CD4-positive, alpha-beta T cell treated with Interleukin-17A for 1 hour (primary cell): ENCODE data around the gene VDAC1.
"Not testable (repeated sequence)": the region's sequence is repeated elsewhere in the genome, so short reads cannot be mapped to it uniquely, and the experiment has no call there.

Experiments
- DNase-seq: peaks from one replicate; pipeline ENCODE4 v3.0.0-alpha.2; 2020

The VDAC1 gene, protein sequence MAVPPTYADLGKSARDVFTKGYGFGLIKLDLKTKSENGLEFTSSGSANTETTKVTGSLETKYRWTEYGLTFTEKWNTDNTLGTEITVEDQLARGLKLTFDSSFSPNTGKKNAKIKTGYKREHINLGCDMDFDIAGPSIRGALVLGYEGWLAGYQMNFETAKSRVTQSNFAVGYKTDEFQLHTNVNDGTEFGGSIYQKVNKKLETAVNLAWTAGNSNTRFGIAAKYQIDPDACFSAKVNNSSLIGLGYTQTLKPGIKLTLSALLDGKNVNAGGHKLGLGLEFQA

GRCh38 chr5:134004626-134005416 lies at the start of gene VDAC1:
TSS of gene VDAC1 (minus strand) at chr5:134004975. CDS start at chr5:133993012, 11,963 bp downstream.
- peak; percentile 86 for DNase-seq

- DNase-seq, result peak; percentile 25
These were observed 49.1 kb upstream of the VDAC1 start for GRCh38 chr5:134053840-134054338.

DNA sequence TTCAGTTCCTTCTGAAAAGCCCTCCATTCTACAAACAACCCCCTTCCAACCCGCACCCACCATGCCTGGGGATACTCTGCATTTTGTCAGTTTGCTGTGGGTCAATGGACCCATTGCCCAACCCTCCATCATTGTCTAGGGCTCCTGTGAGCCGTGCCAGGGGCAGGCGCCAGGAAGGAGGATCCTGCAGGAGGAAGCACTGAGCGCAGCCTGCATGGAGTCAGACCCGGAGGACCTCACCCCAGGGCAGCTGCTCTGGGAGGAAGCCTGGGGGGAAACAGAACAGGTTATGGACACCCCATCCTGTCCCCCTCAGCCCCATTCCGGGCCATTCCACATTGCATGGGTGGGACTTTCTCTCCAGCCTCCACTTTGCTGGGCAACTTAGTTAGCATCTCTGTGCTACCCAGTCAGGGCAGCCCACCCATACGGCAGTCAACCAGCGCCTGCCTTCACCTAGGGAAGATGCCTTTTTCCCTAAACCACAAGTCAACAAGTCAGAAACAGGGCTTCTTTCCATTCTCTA lies 48.6 kb upstream of the VDAC1 start:
- no peak for DNase-seq

- DNase-seq, result no peak
These were observed 46.5 kb upstream of the VDAC1 start for GRCh38 chr5:134051305-134051704.

- no peak for DNase-seq
These were observed 44.1 kb upstream of the VDAC1 start for GRCh38 chr5:134048864-134049263.

GRCh38 chr5:134047687-134048056 lies 42.9 kb upstream of the VDAC1 start:
- DNase-seq, result no peak

DNA sequence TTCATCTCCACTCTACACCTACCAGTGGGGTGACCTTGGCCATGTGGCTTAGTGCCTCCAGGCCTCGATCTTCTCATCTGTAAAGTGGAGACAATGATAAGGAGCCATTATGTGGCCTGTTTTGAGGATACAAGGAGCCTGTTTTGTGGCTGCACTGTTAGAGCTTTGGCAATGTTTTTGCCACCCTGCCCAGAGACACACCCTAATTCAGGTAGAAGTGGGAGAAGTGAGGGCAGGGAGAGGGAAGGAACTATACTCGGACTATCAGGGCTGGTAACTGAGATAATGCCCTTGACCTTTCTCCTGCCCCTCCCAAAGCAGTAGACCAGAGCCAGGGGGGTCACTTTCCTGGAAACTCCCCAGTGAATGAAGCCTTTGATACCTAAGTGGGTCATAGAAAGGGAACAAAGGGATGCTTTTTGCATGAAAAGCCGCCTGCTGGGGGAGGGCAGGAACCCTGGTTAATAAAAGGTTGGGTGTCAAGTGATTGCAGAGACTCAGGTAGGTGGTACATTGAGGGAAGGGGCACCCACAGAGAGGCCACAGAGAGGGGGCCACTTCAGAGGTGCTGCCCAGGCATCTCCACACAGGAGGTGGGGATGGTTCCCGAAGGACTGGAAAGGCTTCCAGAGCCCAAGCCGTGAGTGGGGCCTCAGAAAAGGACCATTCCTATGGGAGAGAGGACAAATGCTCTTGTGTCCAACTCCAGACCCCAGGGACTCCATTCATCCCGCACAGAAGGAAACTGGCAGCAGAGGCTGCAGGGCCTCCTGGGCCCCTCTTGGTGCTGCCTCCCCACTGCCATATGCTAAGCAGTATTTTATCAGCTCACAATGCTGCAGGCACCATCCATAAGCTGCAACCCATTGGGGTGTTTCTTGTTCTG lies 42.3 kb upstream of the VDAC1 start:
- DNase-seq, result no peak

GRCh38 chr5:134046330-134046729 lies 41.6 kb upstream of the VDAC1 start:
- DNase-seq, result no peak

DNA sequence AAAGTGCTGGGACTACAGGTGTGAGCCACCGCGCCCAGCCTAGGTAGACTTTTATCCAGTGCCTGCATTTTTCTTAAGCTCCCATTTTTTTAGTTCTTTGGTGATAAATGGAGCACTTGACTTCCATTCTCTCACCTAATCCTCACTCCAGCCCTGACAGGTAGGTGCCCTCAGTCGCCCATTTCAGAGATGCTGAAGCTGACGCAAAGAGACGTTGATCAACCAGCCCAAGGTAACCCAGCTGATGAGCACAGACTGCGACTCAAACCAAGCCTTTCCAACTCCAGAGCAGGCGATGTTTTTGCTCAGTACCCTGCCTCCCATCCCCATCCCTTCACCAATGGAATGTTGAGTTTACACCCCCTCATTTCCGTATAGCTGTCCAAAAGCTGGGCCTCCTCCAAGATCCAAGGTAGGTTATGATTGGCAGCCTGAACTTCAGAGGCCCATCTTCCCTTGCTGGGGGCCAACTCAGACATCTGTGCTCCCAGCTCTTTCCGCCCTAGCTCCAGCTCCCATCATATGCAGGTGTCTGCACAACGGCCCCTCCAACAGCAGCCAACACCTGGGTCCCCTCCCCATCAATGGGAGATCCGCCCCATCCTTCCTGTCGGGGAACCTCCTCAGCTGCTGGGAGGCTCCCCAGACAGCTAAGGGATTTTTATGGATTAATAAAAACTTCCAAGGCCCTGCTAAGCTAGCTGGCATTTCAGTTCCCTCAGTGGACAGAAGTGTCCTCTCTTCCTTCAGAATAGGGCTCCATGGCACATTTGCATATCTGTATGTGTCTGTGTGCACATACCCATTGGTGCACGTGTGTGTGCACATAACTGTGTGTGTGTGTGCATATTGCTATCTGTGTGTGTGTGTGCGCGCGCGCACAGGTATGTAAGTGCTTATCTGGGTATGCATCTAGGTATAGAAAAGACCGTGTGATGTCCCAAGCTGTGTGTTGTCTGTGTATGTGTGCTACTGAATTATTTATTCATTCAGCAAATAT lies 39.3 kb upstream of the VDAC1 start:
- no peak for DNase-seq

DNA sequence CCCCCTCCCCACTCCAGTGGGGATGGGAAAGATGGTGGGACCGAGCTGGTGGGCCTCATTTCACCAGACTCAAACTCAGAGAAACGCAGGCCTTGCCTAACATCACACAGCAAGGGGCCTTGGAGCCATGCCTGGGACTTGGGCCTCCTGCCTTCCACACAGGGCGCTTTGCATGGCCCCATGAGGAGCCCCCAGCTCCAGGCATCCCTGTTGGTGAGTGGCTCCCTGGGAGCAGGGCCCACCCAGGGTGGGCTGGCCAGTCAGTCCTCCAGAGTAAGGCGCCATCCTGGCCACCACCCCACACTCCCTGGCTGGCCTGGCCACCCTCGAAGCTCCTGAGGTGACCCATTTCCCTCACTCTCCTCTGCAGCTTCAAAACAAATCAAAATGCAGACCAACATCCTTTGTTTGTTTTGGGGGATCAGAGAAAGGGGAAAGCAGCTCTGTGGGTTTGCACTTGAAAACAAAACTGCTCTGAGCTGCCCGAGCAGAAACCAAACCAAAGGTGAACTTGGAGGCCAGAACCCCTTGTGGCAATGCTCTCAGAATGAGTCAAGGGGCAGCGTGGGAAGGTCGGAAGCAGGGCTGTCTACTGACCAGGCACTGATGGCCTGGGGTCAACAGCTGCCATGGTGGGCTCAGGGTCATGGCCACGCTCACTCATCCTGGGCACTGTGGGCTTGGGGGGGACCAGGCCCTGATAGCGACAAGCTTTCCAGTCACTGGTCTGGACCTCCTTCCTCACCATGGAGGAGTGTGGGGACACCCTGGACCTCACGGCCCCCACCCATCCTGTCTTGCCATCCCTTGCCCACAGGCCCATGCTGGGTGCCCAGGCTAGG lies 37.0 kb upstream of the VDAC1 start:
- DNase-seq, result no peak

GRCh38 chr5:134038138-134038537 lies 33.4 kb upstream of the VDAC1 start:
- DNase-seq, result no peak

GRCh38 chr5:134037160-134037559 lies 32.4 kb upstream of the VDAC1 start:
- no peak for DNase-seq

GRCh38 chr5:134034326-134034725 lies 29.6 kb upstream of the VDAC1 start:
- no peak for DNase-seq

- not testable (repeated sequence) for DNase-seq
These were observed 25.7 kb upstream of the VDAC1 start for GRCh38 chr5:134030303-134030964.

- DNase-seq, result no peak
These were observed 24.4 kb upstream of the VDAC1 start for GRCh38 chr5:134029156-134029555.

GRCh38 chr5:134028496-134028895 lies 23.7 kb upstream of the VDAC1 start:
- DNase-seq, result no peak

DNA sequence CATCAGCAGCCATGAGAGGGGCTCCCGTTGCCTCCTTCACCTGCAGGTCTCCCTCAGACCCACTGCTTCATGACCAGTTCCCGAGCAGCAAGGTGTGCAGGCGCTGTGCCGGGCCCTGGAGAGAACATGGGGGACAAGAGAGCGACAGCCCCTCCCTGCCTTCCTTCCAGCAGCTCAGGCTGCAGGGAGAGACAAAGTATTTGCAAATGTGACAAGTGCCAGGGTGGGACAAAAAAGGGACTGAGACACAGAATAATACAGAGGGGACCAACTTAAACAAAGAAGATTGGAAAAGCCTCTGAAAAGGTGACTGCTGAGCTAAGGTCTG lies 22.5 kb upstream of the VDAC1 start:
- DNase-seq, result no peak

- DNase-seq, result peak; percentile 57
These were observed 21.9 kb upstream of the VDAC1 start for GRCh38 chr5:134026521-134027287.

GRCh38 chr5:134025786-134026185 lies 21.0 kb upstream of the VDAC1 start:
- DNase-seq, result no peak
